BJ (cell line): Measurements from ENCODE around the gene CEACAM21. TPM values are rescaled to one million over a fixed set of nuclear protein-coding genes. Genes with fewer than 3 reads are reported as not detected.

Source experiments
- CTCF ChIA-PET: fragments of 350-600 bp; formaldehyde crosslinking; extraction: SDS; loops from one replicate; lab custom pipeline; 2021; ENCODE audit warnings: antibody characterized with exemption, inconsistent platforms; lab: Yijun Ruan, JAX
- POLR2A ChIA-PET: fragments of 300-600 bp; sonication (Branson Sonifier 250); formaldehyde crosslinking; extraction: SDS; loops from one replicate; lab custom pipeline; 2021; ENCODE audit warnings: antibody characterized with exemption; lab: Charles Lee
- DNase-seq: peaks from one replicate; pipeline ENCODE4 v3.0.0-alpha.2; 2011; ENCODE audit warnings: low read depth
- H3K27me3 ChIP-seq: 2 replicates; pipeline ENCODE4 v1.6.0; 2011; ENCODE audit warnings: low read length; ENCODE audit not compliant: control insufficient read depth, insufficient read depth
- H3K36me3 ChIP-seq: 2 replicates; pipeline ENCODE4 v1.5.1; 2011; ENCODE audit warnings: low read length; ENCODE audit not compliant: control insufficient read depth, insufficient read depth
- H3K4me3 ChIP-seq: 2 replicates; pipeline ENCODE4 v1.5.1; 2011; ENCODE audit warnings: low read depth, mild to moderate bottlenecking, control low read depth, low read length
- CTCF ChIP-seq: IDR thresholded peaks from 2 replicates; pipeline ENCODE4 v1.5.1; 2011; ENCODE audit warnings: low read depth, mild to moderate bottlenecking, control low read depth, inconsistent platforms, low read length, moderate library complexity; ENCODE audit not compliant: insufficient read depth
- polyA plus RNA-seq: library from polyadenylated mRNA; depleted of rRNA; stranded (reverse); fragments of >200 nt; gene quantifications from 2 replicates; pipeline ENCODE4 v1.2.3, GENCODE V29; 2011

The CEACAM21 gene
- polyA plus RNA-seq, 1 experiment, result not detected

GRCh38 chr19:41599175-41599966 lies 23.4 kb downstream of the CEACAM21 start:
- H3K36me3 ChIP-seq, result no peaks in the 10 kb centered on the region
- TF ChIP-seq CTCF, result no peak
- no peak overlapping the region for H3K4me3 ChIP-seq
- no peaks in the 10 kb centered on the region for H3K27me3 ChIP-seq
- POLR2A ChIA-PET, result no interaction called here
- CTCF ChIA-PET, result interaction anchor here (0.8 to 2.4 kb wide), 5 partner anchors 9 to 147 kb away, joined by 3 to 20 read pairs (median 5); no protein-coding TSS in a partner anchor
- no peak for DNase-seq

- no peak overlapping the region for H3K4me3 ChIP-seq
- no peak for DNase-seq
- no peaks in the 10 kb centered on the region for H3K27me3 ChIP-seq
- TF ChIP-seq CTCF, result no peak
- H3K36me3 ChIP-seq, result no peaks in the 10 kb centered on the region
- ChIA-PET CTCF (no interaction called here), POLR2A (no interaction called here)
Observed at GRCh38 chr19:41601771-41602170, 25.8 kb downstream of the CEACAM21 start.

- CTCF ChIA-PET, result interaction anchor here (0.9 to 1.5 kb wide), 5 partner anchors 9 to 111 kb away, joined by 3 read pairs; no protein-coding TSS in a partner anchor
Observed at GRCh38 chr19:41604831-41605230, 28.9 kb downstream of the CEACAM21 start.

GRCh38 chr19:41606215-41606837 lies 30.4 kb downstream of the CEACAM21 start:
- no peak for DNase-seq
- Histone ChIP-seq H3K27me3 (no peaks in the 10 kb centered on the region), H3K4me3 (no peak overlapping the region), H3K36me3 (no peaks in the 10 kb centered on the region)
- no peak for TF ChIP-seq CTCF
- ChIA-PET CTCF (interaction anchor here (0.8 to 1.2 kb wide), 2 partner anchors 9 to 13 kb away, joined by 3 to 4 read pairs; no protein-coding TSS in a partner anchor), POLR2A (no interaction called here)

More at GRCh38 chr19:41604831-41605230, 28.9 kb downstream of the CEACAM21 start:
- POLR2A ChIA-PET, result no interaction called here
- no peaks in the 10 kb centered on the region for H3K36me3 ChIP-seq
- no peak for DNase-seq
- H3K4me3 ChIP-seq, result no peak overlapping the region
- no peaks in the 10 kb centered on the region for H3K27me3 ChIP-seq
- TF ChIP-seq CTCF, result no peak

- POLR2A ChIA-PET, result no interaction called here
- TF ChIP-seq CTCF, result no peak
- H3K4me3 ChIP-seq, result no peak overlapping the region
- H3K27me3 ChIP-seq, result no peaks in the 10 kb centered on the region
- no peaks in the 10 kb centered on the region for H3K36me3 ChIP-seq
- DNase-seq, result no peak
- CTCF ChIA-PET, result interaction anchor here (1.2 kb wide), 1 partner anchor 10 kb away, joined by 4 read pairs; no protein-coding TSS in a partner anchor
Observed at GRCh38 chr19:41607668-41608067, 31.7 kb downstream of the CEACAM21 start.
